Measurements from ENCODE around the gene DOCK9. TPM values are rescaled to one million over a fixed set of nuclear protein-coding genes. Genes with fewer than 3 reads are reported as not detected.

DOCK9 gene
- total RNA-seq, 1 experiment from 2014 or later = 6.7 TPM

DNA sequence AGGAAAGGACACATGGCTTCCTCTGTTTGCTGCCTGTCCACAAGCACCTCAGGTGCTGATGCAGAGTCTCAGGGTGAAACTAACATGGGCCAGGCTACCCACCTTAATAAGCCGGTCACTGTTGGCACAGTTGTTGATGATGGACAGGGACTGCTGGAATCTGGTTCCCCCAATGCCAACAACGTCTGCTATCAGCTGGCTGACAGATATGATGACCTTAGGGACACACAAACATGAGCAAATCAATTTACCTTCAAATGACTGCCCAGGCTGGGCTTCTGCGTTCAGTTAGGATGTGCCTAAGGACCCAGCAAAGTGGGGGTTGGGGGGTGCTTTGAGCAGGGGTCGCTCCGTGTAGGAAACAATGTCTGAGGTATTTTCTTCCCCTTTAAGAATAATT is 148.3 kb downstream of the DOCK9 start:
- Histone ChIP-seq H3K4me2 (ENCODE audit: low read depth, low read length, poor library complexity, severe bottlenecking) (no peak overlapping the region), H3K9me2 (replicated peaks; ENCODE audit: insufficient read depth, low read length) (no peaks in the 10 kb centered on the region), H3K4me1 (ENCODE audit: low read length) (peaks cover 9% of the 10 kb centered on the region), H3K27ac (ENCODE audit: low read length) (no peak overlapping the region), H3K4me3 (ENCODE audit: low read length) (no peak overlapping the region), H3K36me3 (ENCODE audit: insufficient read depth, low read length) (no peaks in the 10 kb centered on the region), H3K79me2 (ENCODE audit: low read length) (no peaks in the 10 kb centered on the region), H3K9ac (ENCODE audit: low read length) (no peak overlapping the region), H4K20me1 (ENCODE audit: insufficient read depth, low read depth, low read length) (no peaks in the 10 kb centered on the region), H3K27me3 (ENCODE audit: low read length) (no peaks in the 10 kb centered on the region), H2AFZ (ENCODE audit: low read length) (no peak overlapping the region), H3K9me3 (ENCODE audit: low read length) (no peaks in the 10 kb centered on the region)
- DNase-seq = no peak

DNA sequence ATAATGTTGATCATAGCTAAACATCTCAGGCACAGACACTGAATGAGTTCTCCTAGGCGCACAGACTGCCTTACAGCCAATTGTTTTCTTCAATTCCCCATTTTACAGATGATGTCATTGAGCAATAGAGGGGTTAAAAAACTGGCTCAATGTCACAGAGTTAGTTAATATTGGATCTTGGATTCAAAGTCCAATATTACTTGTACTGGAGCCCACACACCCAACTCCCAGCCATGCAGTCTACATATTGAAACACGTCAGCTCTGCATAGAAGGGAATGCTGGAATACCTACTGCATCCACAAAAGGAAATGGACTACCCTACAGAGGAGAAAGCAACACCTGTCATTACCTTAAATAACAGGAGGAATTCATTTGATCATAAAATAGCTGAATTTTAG is 149.2 kb downstream of the DOCK9 start:
- H4K20me1 ChIP-seq (ENCODE audit: insufficient read depth, low read depth, low read length) = no peaks in the 10 kb centered on the region
- no peak for DNase-seq
- no peak overlapping the region for H2AFZ ChIP-seq (ENCODE audit: low read length)
- peaks cover 9% of the 10 kb centered on the region for H3K4me1 ChIP-seq (ENCODE audit: low read length)
- no peak overlapping the region for H3K4me3 ChIP-seq (ENCODE audit: low read length)
- no peaks in the 10 kb centered on the region for H3K36me3 ChIP-seq (ENCODE audit: insufficient read depth, low read length)
- H3K4me2 ChIP-seq (ENCODE audit: low read depth, low read length, poor library complexity, severe bottlenecking) = no peak overlapping the region
- H3K9me3 ChIP-seq (ENCODE audit: low read length) = no peaks in the 10 kb centered on the region
- H3K9ac ChIP-seq (ENCODE audit: low read length) = no peak overlapping the region
- H3K27me3 ChIP-seq (ENCODE audit: low read length) = no peaks in the 10 kb centered on the region
- no peak overlapping the region for H3K27ac ChIP-seq (ENCODE audit: low read length)
- H3K9me2 ChIP-seq (replicated peaks; ENCODE audit: insufficient read depth, low read length) = no peaks in the 10 kb centered on the region
- H3K79me2 ChIP-seq (ENCODE audit: low read length) = no peaks in the 10 kb centered on the region

DNA sequence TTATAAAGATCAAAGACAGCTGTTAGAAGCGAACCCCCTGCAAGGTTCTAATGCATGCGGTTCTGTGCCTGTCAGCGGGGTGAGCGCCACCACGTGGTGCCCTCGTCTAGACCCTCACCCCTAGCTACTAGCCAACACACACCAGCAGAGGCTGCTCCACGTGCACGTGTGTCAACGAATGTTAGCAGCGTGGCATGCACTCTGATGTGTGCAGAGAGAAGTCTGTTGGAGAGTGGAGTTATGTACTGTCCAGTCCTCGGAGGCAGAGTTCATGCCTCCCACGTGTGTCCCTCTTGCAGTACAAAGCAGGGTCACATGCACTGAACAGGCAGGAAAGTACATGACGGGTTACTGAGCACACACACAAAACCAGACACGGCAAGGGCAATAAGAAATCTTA is 150.4 kb downstream of the DOCK9 start:
- no peaks in the 10 kb centered on the region for H4K20me1 ChIP-seq (ENCODE audit: insufficient read depth, low read depth, low read length)
- H2AFZ ChIP-seq (ENCODE audit: low read length) = no peak overlapping the region
- H3K4me1 ChIP-seq (ENCODE audit: low read length) = peaks cover 9% of the 10 kb centered on the region
- no peak overlapping the region for H3K27ac ChIP-seq (ENCODE audit: low read length)
- H3K27me3 ChIP-seq (ENCODE audit: low read length) = no peaks in the 10 kb centered on the region
- H3K9ac ChIP-seq (ENCODE audit: low read length) = no peak overlapping the region
- no peak overlapping the region for H3K4me2 ChIP-seq (ENCODE audit: low read depth, low read length, poor library complexity, severe bottlenecking)
- no peaks in the 10 kb centered on the region for H3K9me3 ChIP-seq (ENCODE audit: low read length)
- H3K4me3 ChIP-seq (ENCODE audit: low read length) = no peak overlapping the region
- no peaks in the 10 kb centered on the region for H3K9me2 ChIP-seq (replicated peaks; ENCODE audit: insufficient read depth, low read length)
- no peak for DNase-seq
- no peaks in the 10 kb centered on the region for H3K79me2 ChIP-seq (ENCODE audit: low read length)
- H3K36me3 ChIP-seq (ENCODE audit: insufficient read depth, low read length) = no peaks in the 10 kb centered on the region

DNA sequence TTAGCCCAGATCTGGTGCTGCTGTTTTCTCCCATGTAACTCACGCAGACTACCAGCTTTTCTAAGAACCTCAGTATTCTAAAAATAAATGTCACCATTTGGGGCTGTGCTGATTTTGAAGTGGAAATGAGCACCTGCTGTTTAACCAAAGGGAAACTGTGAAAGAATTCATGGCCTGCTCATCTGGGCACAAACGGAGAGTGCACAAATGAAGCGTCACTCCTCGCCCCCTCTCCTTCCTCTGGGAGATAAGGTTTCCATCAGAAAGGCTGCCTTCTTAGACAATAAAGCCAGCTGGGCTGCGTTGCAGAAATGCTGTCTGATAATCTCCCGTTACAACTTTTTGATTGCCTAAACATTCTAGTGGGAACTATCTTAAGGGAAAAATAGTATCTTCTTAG is 151.7 kb downstream of the DOCK9 start:
- H3K4me1 ChIP-seq (ENCODE audit: low read length) = peaks cover 9% of the 10 kb centered on the region
- no peaks in the 10 kb centered on the region for H4K20me1 ChIP-seq (ENCODE audit: insufficient read depth, low read depth, low read length)
- no peaks in the 10 kb centered on the region for H3K27me3 ChIP-seq (ENCODE audit: low read length)
- H3K4me2 ChIP-seq (ENCODE audit: low read depth, low read length, poor library complexity, severe bottlenecking) = no peak overlapping the region
- DNase-seq = no peak
- no peak overlapping the region for H3K27ac ChIP-seq (ENCODE audit: low read length)
- H3K9me3 ChIP-seq (ENCODE audit: low read length) = no peaks in the 10 kb centered on the region
- H3K79me2 ChIP-seq (ENCODE audit: low read length) = no peaks in the 10 kb centered on the region
- H3K4me3 ChIP-seq (ENCODE audit: low read length) = no peak overlapping the region
- no peaks in the 10 kb centered on the region for H3K36me3 ChIP-seq (ENCODE audit: insufficient read depth, low read length)
- no peak overlapping the region for H2AFZ ChIP-seq (ENCODE audit: low read length)
- H3K9ac ChIP-seq (ENCODE audit: low read length) = no peak overlapping the region
- H3K9me2 ChIP-seq (replicated peaks; ENCODE audit: insufficient read depth, low read length) = no peaks in the 10 kb centered on the region

DNA sequence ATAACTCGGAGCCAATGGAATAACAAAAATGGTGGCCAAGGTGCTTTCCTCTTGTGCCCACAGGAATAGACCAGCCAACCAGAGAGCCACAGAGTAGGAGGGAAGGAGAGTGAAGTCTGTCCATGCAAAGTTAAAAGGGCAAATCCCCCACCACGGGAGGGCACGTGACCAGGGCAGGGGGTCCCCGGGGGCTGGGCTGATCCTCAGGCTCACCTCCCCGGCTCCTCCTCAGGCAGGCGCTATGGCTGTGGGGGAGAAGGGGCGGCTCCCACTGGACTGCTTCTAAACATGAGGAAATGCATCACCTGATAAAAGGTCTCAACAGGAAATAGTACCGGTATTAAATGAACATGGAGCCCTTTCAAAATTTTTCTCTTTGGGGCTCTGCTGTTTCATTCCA is 152.2 kb downstream of the DOCK9 start:
- H3K4me1 ChIP-seq (ENCODE audit: low read length) = peaks cover 9% of the 10 kb centered on the region
- H3K9ac ChIP-seq (ENCODE audit: low read length) = no peak overlapping the region
- no peaks in the 10 kb centered on the region for H4K20me1 ChIP-seq (ENCODE audit: insufficient read depth, low read depth, low read length)
- no peak overlapping the region for H3K27ac ChIP-seq (ENCODE audit: low read length)
- H3K79me2 ChIP-seq (ENCODE audit: low read length) = no peaks in the 10 kb centered on the region
- H3K9me2 ChIP-seq (replicated peaks; ENCODE audit: insufficient read depth, low read length) = no peaks in the 10 kb centered on the region
- H3K4me3 ChIP-seq (ENCODE audit: low read length) = no peak overlapping the region
- no peaks in the 10 kb centered on the region for H3K9me3 ChIP-seq (ENCODE audit: low read length)
- no peaks in the 10 kb centered on the region for H3K36me3 ChIP-seq (ENCODE audit: insufficient read depth, low read length)
- H2AFZ ChIP-seq (ENCODE audit: low read length) = no peak overlapping the region
- DNase-seq = no peak
- no peak overlapping the region for H3K4me2 ChIP-seq (ENCODE audit: low read depth, low read length, poor library complexity, severe bottlenecking)
- H3K27me3 ChIP-seq (ENCODE audit: low read length) = no peaks in the 10 kb centered on the region

DNA sequence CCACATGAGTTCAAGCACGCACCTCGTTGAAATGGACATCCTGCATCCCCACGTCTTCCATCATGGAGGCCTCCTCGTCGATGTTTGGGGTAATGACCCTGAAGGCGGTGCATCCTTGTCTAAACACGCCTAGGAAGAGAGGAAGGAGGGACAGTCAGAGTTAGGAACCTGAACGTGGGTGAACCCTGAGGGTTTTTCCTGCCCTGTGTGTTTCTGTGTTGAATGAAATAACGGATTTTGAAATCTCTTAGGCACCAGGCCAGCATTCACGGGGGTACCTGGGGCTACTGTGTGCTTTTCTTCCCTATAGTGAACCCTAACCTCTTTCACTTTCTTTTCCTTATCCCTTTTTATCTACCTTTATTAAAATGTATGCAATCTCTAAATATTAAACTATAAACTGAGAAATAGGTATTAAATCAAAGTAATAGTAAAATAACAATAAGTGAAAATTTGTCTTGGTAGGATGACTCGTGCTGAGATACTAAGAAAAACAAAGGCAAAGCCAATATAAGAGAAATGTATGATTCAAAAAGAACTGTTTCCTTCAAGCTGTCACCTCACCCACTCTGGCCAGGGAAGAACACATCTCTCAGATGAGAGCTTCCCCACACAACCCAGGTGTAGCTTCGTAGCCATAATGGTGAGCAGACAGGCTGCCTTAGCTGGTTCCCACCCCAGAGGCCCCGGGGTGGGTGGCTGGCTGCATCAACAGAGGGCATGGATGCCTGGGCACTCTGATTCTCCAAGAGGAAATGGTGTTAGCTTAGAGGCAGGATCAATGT is 153.3 kb downstream of the DOCK9 start:
- Histone ChIP-seq H3K4me3 (ENCODE audit: low read length) (no peak overlapping the region), H3K9me2 (replicated peaks; ENCODE audit: insufficient read depth, low read length) (no peaks in the 10 kb centered on the region), H3K4me1 (ENCODE audit: low read length) (peaks cover 9% of the 10 kb centered on the region), H3K4me2 (ENCODE audit: low read depth, low read length, poor library complexity, severe bottlenecking) (no peak overlapping the region), H3K9me3 (ENCODE audit: low read length) (no peaks in the 10 kb centered on the region), H3K79me2 (ENCODE audit: low read length) (no peaks in the 10 kb centered on the region), H3K27me3 (ENCODE audit: low read length) (no peaks in the 10 kb centered on the region), H3K36me3 (ENCODE audit: insufficient read depth, low read length) (no peaks in the 10 kb centered on the region), H3K27ac (ENCODE audit: low read length) (no peak overlapping the region), H3K9ac (ENCODE audit: low read length) (no peak overlapping the region), H4K20me1 (ENCODE audit: insufficient read depth, low read depth, low read length) (no peaks in the 10 kb centered on the region), H2AFZ (ENCODE audit: low read length) (no peak overlapping the region)
- DNase-seq = no peak

DNA sequence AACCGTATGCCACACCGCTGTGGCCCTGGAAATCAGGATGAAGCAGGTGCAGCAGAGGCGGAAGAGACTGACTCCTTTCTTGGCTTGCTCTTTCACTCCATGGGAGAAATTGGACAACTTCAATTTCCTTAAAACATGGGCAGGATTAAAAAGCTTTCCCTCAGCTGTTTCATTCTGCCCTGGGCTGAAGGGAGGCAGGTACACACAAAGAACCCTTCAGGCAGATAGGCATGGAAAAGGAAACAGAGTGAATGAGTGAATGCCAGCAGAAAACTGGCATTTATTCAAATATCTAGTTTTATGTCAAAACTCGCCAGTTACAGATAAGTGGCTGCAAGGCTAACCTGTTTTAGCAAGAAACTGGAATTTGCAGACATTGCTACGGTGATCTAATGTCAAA is 154.4 kb downstream of the DOCK9 start:
- peaks cover 9% of the 10 kb centered on the region for H3K4me1 ChIP-seq (ENCODE audit: low read length)
- no peaks in the 10 kb centered on the region for H3K27me3 ChIP-seq (ENCODE audit: low read length)
- DNase-seq = no peak
- H3K36me3 ChIP-seq (ENCODE audit: insufficient read depth, low read length) = no peaks in the 10 kb centered on the region
- H4K20me1 ChIP-seq (ENCODE audit: insufficient read depth, low read depth, low read length) = no peaks in the 10 kb centered on the region
- H3K4me3 ChIP-seq (ENCODE audit: low read length) = no peak overlapping the region
- H3K4me2 ChIP-seq (ENCODE audit: low read depth, low read length, poor library complexity, severe bottlenecking) = no peak overlapping the region
- no peak overlapping the region for H2AFZ ChIP-seq (ENCODE audit: low read length)
- no peaks in the 10 kb centered on the region for H3K9me3 ChIP-seq (ENCODE audit: low read length)
- no peaks in the 10 kb centered on the region for H3K79me2 ChIP-seq (ENCODE audit: low read length)
- no peak overlapping the region for H3K27ac ChIP-seq (ENCODE audit: low read length)
- H3K9me2 ChIP-seq (replicated peaks; ENCODE audit: insufficient read depth, low read length) = no peaks in the 10 kb centered on the region
- H3K9ac ChIP-seq (ENCODE audit: low read length) = no peak overlapping the region

DNA sequence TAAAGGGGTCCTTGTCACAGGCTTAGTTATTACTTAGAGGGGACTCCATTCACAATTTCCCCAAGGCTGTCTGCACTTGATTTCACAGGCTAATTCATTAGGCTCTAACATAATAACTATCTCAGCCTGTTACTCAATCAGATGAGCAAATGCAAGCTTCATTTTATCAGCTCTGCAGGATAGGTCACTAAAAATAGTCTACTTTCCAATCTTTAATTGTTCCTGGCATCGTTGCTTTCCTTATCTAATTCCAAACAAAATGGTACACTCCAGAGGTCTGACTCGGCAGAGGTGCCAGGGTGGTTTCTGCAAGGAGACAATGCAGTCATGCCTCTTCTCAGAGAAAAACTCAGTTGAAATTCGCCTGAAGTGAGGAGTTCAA is 155.6 kb downstream of the DOCK9 start:
- Histone ChIP-seq H3K4me1 (ENCODE audit: low read length) (peaks cover 9% of the 10 kb centered on the region), H3K27ac (ENCODE audit: low read length) (no peak overlapping the region), H3K36me3 (ENCODE audit: insufficient read depth, low read length) (no peaks in the 10 kb centered on the region), H4K20me1 (ENCODE audit: insufficient read depth, low read depth, low read length) (no peaks in the 10 kb centered on the region), H3K27me3 (ENCODE audit: low read length) (no peaks in the 10 kb centered on the region), H3K9ac (ENCODE audit: low read length) (no peak overlapping the region), H3K9me3 (ENCODE audit: low read length) (no peaks in the 10 kb centered on the region), H3K4me3 (ENCODE audit: low read length) (no peak overlapping the region), H3K79me2 (ENCODE audit: low read length) (no peaks in the 10 kb centered on the region), H3K4me2 (ENCODE audit: low read depth, low read length, poor library complexity, severe bottlenecking) (no peak overlapping the region), H2AFZ (ENCODE audit: low read length) (no peak overlapping the region), H3K9me2 (replicated peaks; ENCODE audit: insufficient read depth, low read length) (no peaks in the 10 kb centered on the region)
- DNase-seq = no peak

Measured in Karpas-422 (cell line).